Vagina (tissue), 2 donors: ENCODE data around the gene OOSP2.

Experiments
- POLR2AphosphoS5 ChIP-seq, 2 donors: sonication (generic); formaldehyde crosslinking; IDR thresholded peaks; one replicate each; pipeline ENCODE4 v1.9.0; 2017; ENCODE audit warnings: antibody characterized with exemption in 2 of 2, mild to moderate bottlenecking in 2 of 2, low read depth in 1 of 2; ENCODE audit not compliant: insufficient read depth in 1 of 2
- TF ChIP-seq, protein P1 (sequence below), 3 experiments: fragments of 450-650 bp in 2 of 3; fragments of 200-600 bp in 1 of 3; sonication (generic) in 1 of 3; IDR thresholded peaks; one replicate each; pipeline ENCODE4 v1.5.1; 2017 to 2019; ENCODE audit warnings: antibody characterized with exemption in 3 of 3, mild to moderate bottlenecking in 2 of 3, moderate library complexity in 2 of 3

DNA sequence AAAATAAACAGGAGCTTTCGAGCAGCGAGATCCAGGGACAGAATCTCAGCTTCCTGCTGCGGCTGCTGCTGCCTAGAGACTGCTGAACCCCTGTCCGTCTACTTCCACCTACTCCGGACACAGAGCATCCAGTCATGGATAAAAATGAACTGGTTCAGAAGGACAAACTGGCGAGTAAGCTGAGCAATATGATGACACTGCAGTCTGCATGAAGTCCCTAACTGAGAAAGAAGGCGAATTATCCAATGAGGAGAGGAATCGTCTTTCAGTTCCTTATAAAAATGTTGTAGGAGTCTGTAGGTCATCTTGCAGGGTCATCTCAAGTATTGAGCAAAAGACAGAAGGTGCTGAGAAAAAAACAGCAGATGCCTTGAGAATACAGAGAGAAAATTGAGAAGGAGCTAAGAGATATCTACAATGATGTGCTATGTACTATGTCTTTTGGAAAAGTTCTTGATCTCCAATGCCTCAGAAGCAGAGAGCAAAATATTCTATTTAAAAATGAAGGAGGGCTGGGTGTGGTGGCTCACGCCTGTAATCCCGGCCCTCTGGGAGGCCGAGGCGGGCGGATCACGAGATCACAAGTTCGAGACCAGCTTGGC is 37.1 kb downstream of the OOSP2 start:
- TF ChIP-seq, protein P1, sequence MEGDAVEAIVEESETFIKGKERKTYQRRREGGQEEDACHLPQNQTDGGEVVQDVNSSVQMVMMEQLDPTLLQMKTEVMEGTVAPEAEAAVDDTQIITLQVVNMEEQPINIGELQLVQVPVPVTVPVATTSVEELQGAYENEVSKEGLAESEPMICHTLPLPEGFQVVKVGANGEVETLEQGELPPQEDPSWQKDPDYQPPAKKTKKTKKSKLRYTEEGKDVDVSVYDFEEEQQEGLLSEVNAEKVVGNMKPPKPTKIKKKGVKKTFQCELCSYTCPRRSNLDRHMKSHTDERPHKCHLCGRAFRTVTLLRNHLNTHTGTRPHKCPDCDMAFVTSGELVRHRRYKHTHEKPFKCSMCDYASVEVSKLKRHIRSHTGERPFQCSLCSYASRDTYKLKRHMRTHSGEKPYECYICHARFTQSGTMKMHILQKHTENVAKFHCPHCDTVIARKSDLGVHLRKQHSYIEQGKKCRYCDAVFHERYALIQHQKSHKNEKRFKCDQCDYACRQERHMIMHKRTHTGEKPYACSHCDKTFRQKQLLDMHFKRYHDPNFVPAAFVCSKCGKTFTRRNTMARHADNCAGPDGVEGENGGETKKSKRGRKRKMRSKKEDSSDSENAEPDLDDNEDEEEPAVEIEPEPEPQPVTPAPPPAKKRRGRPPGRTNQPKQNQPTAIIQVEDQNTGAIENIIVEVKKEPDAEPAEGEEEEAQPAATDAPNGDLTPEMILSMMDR (IDR thresholded peaks at IDR 0.05) = no peak
- TF ChIP-seq POLR2AphosphoS5 (IDR thresholded peaks at IDR 0.05; ENCODE audit: insufficient read depth in 1 of 2, low read depth in 1 of 2) = no peak
